CD4-positive, alpha-beta memory T cell (primary cell): Measurements from ENCODE around the gene BMP2K. TPM values are rescaled to one million over a fixed set of nuclear protein-coding genes. Genes with fewer than 3 reads are reported as not detected.

ENCODE experiments used
- CTCF ChIA-PET: fragments of 350-600 bp; sonication (Branson Sonifier 250); formaldehyde crosslinking; loops from one replicate; lab custom pipeline; 2021; ENCODE audit warnings: inconsistent platforms; ENCODE audit not compliant: partially characterized antibody; lab: Charles Lee
- POLR2A ChIA-PET: fragments of 350-600 bp; sonication (Branson Sonifier 250); formaldehyde crosslinking; loops from one replicate; lab custom pipeline; 2021; ENCODE audit not compliant: partially characterized antibody; lab: Charles Lee
- DNase-seq, 5 donors: peaks; one replicate each; pipeline versions ENCODE4 v3.0.0 to v3.0.0-alpha.2; 2020 to 2022; ENCODE audit warnings: mixed read lengths in 1 of 5
- H3K27ac ChIP-seq: one replicate; pipeline ENCODE4 v1.7.0; 2013; ENCODE audit warnings: low read depth, low read length
- H3K27me3 ChIP-seq: 2 replicates; pipeline ENCODE4 v1.7.0; 2013; ENCODE audit warnings: mild to moderate bottlenecking, low read length, moderate library complexity; ENCODE audit not compliant: insufficient read depth
- H3K36me3 ChIP-seq: 2 replicates; pipeline ENCODE4 v1.7.0; 2013; ENCODE audit warnings: mild to moderate bottlenecking, low read length, moderate library complexity; ENCODE audit not compliant: insufficient read depth
- H3K4me1 ChIP-seq: 2 replicates; pipeline ENCODE4 v1.7.0; 2013; ENCODE audit warnings: mild to moderate bottlenecking, low read length, moderate library complexity; ENCODE audit not compliant: insufficient read depth
- H3K4me3 ChIP-seq, 2 donors: one replicate each; pipeline ENCODE4 v1.7.0; 2013; ENCODE audit warnings: low read length in 2 of 2, mild to moderate bottlenecking in 1 of 2
- H3K9me3 ChIP-seq, 2 donors: one replicate each; pipeline ENCODE4 v1.7.0; 2013; ENCODE audit warnings: low read length in 2 of 2, control low read depth in 1 of 2; ENCODE audit not compliant: control insufficient read depth in 1 of 2
- H3K27ac Mint-ChIP-seq, 7 donors: one replicate each; pipeline ENCODE4 v1.8.0; 2020 to 2021; ENCODE audit warnings: mixed read lengths in 7 of 7, mild to moderate bottlenecking in 6 of 7, inconsistent platforms in 3 of 7, moderate library complexity in 3 of 7
- H3K27me3 Mint-ChIP-seq, 2 donors: one replicate each; pipeline ENCODE4 v1.8.0; 2020 to 2021; ENCODE audit warnings: mixed read lengths in 2 of 2
- H3K36me3 Mint-ChIP-seq, 2 donors: one replicate each; pipeline ENCODE4 v1.8.0; 2020 to 2021; ENCODE audit warnings: mixed read lengths in 2 of 2, inconsistent platforms in 1 of 2, mild to moderate bottlenecking in 1 of 2
- H3K4me1 Mint-ChIP-seq, 4 donors: one replicate each; pipeline ENCODE4 v1.8.0; 2020 to 2021; ENCODE audit warnings: mixed read lengths in 4 of 4, mild to moderate bottlenecking in 1 of 4
- H3K4me3 Mint-ChIP-seq, 8 donors: one replicate each; pipeline ENCODE4 v1.8.0; 2020 to 2021; ENCODE audit warnings: mixed read lengths in 8 of 8, mild to moderate bottlenecking in 7 of 8, moderate library complexity in 6 of 8, inconsistent platforms in 3 of 8
- H3K9me3 Mint-ChIP-seq, 8 donors: one replicate each; pipeline ENCODE4 v1.8.0; 2020 to 2021; ENCODE audit warnings: mixed read lengths in 8 of 8, mild to moderate bottlenecking in 5 of 8, inconsistent platforms in 3 of 8, moderate library complexity in 1 of 8
- intact Hi-C: fragments of 100-400 bp; cut with micrococcal nuclease; formaldehyde crosslinking; loops from one replicate; pipeline ENCODE4 v1.15.1; 2023
- polyA plus RNA-seq, 2 donors: library from polyadenylated mRNA; unstranded; fragments of 300-500 nt; fragmentation: Illumina TruSeq; gene quantifications; one replicate each; pipeline ENCODE4 v1.2.3, GENCODE V29; 2021
- total RNA-seq, 2 experiments: library from RNA; stranded (reverse); gene quantifications; one replicate each; pipeline ENCODE4 v1.2.3, GENCODE V29; 2021

The BMP2K gene
- total and polyA plus RNA-seq, 4 experiments from 2014 or later = 1.8 to 9.9 (median 5.8) TPM

DNA sequence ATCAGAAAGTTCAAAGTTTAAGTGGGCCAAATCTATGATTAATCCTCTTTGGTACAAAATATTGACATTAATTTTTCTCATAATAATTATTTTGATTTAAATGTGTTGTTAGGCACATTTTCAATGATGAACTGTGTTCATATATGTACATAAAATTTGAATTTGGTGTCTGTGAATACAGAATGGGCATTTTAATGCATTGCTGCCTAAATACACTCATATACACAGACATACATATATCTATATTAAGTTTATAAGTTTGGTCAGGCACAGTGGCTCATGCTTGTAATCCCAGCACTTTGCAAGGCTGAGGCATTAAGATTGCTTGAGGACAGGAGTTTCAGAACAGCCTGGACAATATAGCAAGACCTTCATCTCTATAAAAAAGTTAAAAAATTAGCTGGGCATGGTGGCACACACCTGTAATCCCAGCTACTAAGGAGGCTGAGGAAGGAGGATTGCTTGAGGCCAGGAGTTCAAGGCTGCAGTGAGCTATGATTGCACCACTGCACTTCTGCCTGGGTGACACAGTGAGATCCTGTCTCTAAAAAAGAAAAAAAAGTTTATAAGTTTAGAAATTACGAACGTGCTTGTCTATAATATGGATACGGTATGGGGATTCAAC is 12.3 kb upstream of the BMP2K start:
- H3K27me3 Mint-ChIP-seq = no peaks in the 10 kb centered on the region
- H3K4me1 Mint-ChIP-seq = no peaks in the 10 kb centered on the region
- no peaks in the 10 kb centered on the region for H3K9me3 Mint-ChIP-seq
- Histone ChIP-seq H3K9me3 (no peaks in the 10 kb centered on the region), H3K36me3 (no peaks in the 10 kb centered on the region), H3K27ac (no peak overlapping the region), H3K27me3 (no peaks in the 10 kb centered on the region), H3K4me3 (no peak overlapping the region), H3K4me1 (no peaks in the 10 kb centered on the region)
- DNase-seq = no peak
- no peak overlapping the region for H3K4me3 Mint-ChIP-seq
- ChIA-PET POLR2A (no interaction called here), CTCF (no interaction called here)
- no peaks in the 10 kb centered on the region for H3K36me3 Mint-ChIP-seq
- intact Hi-C loops = no loop called here
- no peak overlapping the region for H3K27ac Mint-ChIP-seq

DNA sequence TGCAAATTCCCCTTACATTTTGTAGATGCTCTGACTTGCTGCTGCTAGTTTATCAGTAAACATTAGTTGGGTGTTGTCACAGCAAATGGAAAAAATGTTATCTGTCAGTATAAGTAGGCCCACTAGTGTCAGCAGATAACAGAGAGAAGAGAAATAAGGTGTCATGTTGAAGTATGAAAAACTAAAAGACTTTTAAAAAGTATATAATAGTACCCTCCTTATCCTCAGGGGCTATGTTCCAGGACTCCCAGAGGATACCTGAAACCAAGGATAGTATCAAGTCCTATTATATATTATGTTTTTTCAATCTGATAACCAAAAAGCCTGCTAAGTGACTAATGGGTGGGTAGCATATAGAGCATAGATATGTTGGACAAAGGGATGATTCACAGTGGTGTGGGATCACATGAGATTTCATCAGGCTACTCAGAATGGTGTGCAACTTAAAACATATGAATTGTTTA is 11.6 kb upstream of the BMP2K start:
- no peaks in the 10 kb centered on the region for H3K4me1 ChIP-seq
- Mint-ChIP-seq H3K27ac (no peak overlapping the region), H3K4me3 (no peak overlapping the region), H3K36me3 (no peaks in the 10 kb centered on the region), H3K9me3 (no peaks in the 10 kb centered on the region), H3K27me3 (no peaks in the 10 kb centered on the region), H3K4me1 (no peaks in the 10 kb centered on the region)
- H3K9me3 ChIP-seq = no peaks in the 10 kb centered on the region
- H3K27ac ChIP-seq = no peak overlapping the region
- no peaks in the 10 kb centered on the region for H3K27me3 ChIP-seq
- no peaks in the 10 kb centered on the region for H3K36me3 ChIP-seq
- ChIA-PET CTCF (no interaction called here), POLR2A (no interaction called here)
- DNase-seq = no peak
- intact Hi-C loops = no loop called here
- no peak overlapping the region for H3K4me3 ChIP-seq

DNA sequence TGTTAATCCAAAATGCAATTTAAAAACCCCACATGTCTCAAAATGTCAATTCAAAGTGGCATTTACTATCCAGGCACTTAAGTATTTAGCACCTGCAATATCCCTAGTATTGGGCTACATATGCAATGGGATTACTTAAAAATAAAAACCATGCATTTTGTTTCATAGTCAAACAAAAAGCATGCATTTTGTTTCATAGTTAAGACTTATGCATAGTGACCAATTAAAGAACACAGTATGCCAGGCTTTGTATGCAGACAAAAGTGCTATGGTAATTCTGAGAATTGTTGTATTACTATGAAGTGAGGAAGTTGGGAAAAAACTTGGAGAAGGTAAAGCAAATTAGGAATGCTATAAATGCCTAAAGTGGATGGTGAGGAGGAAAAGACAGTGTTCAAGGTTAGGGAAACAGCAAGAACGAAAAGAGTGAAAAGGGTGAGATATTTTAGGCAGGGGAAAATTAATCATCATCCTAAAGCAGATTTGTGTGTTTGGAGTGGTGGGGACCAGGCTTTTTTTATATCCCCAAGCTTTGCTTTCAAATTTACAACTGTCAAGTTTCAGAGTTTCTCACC is 10.6 kb upstream of the BMP2K start:
- no peak overlapping the region for H3K4me3 ChIP-seq
- no peak overlapping the region for H3K4me3 Mint-ChIP-seq
- no peaks in the 10 kb centered on the region for H3K4me1 ChIP-seq
- POLR2A ChIA-PET = no interaction called here
- H3K27me3 ChIP-seq = no peaks in the 10 kb centered on the region
- H3K9me3 ChIP-seq = no peaks in the 10 kb centered on the region
- no peak for DNase-seq
- no peaks in the 10 kb centered on the region for H3K4me1 Mint-ChIP-seq
- H3K27ac Mint-ChIP-seq = no peak overlapping the region
- H3K27ac ChIP-seq = no peak overlapping the region
- no peaks in the 10 kb centered on the region for H3K27me3 Mint-ChIP-seq
- CTCF ChIA-PET = interaction anchor here (1.4 kb wide), 1 partner anchor 98 kb away, joined by 3 read pairs; no protein-coding TSS in a partner anchor
- no peaks in the 10 kb centered on the region for H3K36me3 Mint-ChIP-seq
- intact Hi-C loops = no loop called here
- no peaks in the 10 kb centered on the region for H3K9me3 Mint-ChIP-seq
- no peaks in the 10 kb centered on the region for H3K36me3 ChIP-seq

DNA sequence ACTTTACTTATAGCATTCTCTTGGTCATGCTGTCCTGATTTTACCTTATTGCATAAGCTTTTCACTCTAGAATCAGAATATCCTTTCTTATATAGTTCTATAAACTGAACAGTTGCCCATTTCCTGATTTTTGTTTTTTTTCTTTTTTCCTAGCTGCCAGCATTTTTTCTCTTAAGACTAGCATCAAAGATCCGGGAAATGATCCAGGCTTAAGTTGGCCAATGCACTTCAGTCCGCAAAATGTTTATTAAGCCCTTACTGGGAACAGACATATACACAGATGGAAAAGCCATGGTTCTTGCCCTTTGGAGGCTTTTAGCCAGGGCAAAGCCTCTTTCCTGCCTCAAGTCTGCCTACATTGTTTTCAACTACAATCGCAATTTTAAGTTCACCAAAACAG is 10.1 kb upstream of the BMP2K start:
- no peak overlapping the region for H3K27ac ChIP-seq
- H3K27me3 ChIP-seq = no peaks in the 10 kb centered on the region
- POLR2A ChIA-PET = no interaction called here
- Mint-ChIP-seq H3K27ac (no peak overlapping the region), H3K9me3 (no peaks in the 10 kb centered on the region), H3K4me1 (no peaks in the 10 kb centered on the region), H3K27me3 (no peaks in the 10 kb centered on the region), H3K4me3 (no peak overlapping the region), H3K36me3 (no peaks in the 10 kb centered on the region)
- no peaks in the 10 kb centered on the region for H3K36me3 ChIP-seq
- H3K9me3 ChIP-seq = no peaks in the 10 kb centered on the region
- H3K4me3 ChIP-seq = no peak overlapping the region
- CTCF ChIA-PET = interaction anchor here (1.4 kb wide), 1 partner anchor 98 kb away, joined by 3 read pairs; no protein-coding TSS in a partner anchor
- DNase-seq = no peak
- intact Hi-C loops = no loop called here
- H3K4me1 ChIP-seq = no peaks in the 10 kb centered on the region

DNA sequence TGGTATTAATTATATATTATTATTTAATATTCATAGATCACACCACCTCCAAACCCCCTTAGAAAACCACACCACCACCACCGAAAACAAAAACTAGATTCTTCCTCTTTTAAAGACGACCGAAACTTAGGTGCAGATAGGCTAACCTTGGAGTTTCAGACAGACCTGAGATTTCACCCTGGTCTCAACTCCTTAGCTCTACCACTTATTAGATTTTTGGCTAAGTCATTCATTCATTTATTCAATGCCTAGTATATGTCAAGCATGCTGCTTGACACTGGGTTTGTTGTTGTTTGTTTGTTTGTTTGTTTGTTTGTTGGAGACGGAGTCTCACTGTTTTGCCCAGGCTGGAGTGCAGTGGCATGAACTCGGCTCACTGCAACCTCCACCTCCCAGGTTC is 9.5 kb upstream of the BMP2K start:
- no peaks in the 10 kb centered on the region for H3K27me3 ChIP-seq
- no peak overlapping the region for H3K4me3 ChIP-seq
- H3K27ac ChIP-seq = no peak overlapping the region
- H3K36me3 Mint-ChIP-seq = no peaks in the 10 kb centered on the region
- H3K9me3 Mint-ChIP-seq = no peaks in the 10 kb centered on the region
- H3K4me3 Mint-ChIP-seq = no peak overlapping the region
- H3K36me3 ChIP-seq = no peaks in the 10 kb centered on the region
- no peaks in the 10 kb centered on the region for H3K27me3 Mint-ChIP-seq
- no peak for DNase-seq
- H3K9me3 ChIP-seq = no peaks in the 10 kb centered on the region
- no peak overlapping the region for H3K27ac Mint-ChIP-seq
- no peaks in the 10 kb centered on the region for H3K4me1 Mint-ChIP-seq
- POLR2A ChIA-PET = no interaction called here
- no peaks in the 10 kb centered on the region for H3K4me1 ChIP-seq
- intact Hi-C loops = no loop called here
- CTCF ChIA-PET = interaction anchor here (1.4 kb wide), 1 partner anchor 99 kb away, joined by 3 read pairs; no protein-coding TSS in a partner anchor

DNA sequence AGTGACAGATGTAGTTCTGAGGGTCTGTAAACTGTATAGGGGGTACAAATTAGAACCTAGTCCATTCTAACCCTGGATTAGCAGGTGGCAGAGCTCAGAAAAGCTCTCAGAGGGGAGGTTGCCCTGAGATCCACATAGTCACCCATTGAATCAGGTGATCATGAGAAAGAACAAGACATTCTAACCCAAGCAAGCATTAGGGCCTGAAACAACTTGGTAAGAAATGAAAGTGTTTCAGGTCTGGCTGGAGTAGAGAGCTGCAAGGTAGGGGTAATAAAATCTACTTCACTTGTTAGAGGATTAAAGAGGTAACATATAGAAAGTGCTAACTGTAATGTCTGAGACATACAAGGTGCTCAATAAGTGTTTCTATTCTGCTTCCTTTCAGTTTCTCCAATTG is 8.8 kb upstream of the BMP2K start:
- intact Hi-C loops = no loop called here
- H3K9me3 Mint-ChIP-seq = no peaks in the 10 kb centered on the region
- H3K27ac Mint-ChIP-seq = no peak overlapping the region
- H3K9me3 ChIP-seq = no peaks in the 10 kb centered on the region
- no peaks in the 10 kb centered on the region for H3K4me1 Mint-ChIP-seq
- no peak for DNase-seq
- H3K36me3 ChIP-seq = no peaks in the 10 kb centered on the region
- H3K27me3 Mint-ChIP-seq = no peaks in the 10 kb centered on the region
- H3K27ac ChIP-seq = no peak overlapping the region
- no peaks in the 10 kb centered on the region for H3K4me1 ChIP-seq
- H3K4me3 ChIP-seq = no peak overlapping the region
- no peaks in the 10 kb centered on the region for H3K27me3 ChIP-seq
- no peak overlapping the region for H3K4me3 Mint-ChIP-seq
- ChIA-PET CTCF (no interaction called here), POLR2A (no interaction called here)
- no peaks in the 10 kb centered on the region for H3K36me3 Mint-ChIP-seq

DNA sequence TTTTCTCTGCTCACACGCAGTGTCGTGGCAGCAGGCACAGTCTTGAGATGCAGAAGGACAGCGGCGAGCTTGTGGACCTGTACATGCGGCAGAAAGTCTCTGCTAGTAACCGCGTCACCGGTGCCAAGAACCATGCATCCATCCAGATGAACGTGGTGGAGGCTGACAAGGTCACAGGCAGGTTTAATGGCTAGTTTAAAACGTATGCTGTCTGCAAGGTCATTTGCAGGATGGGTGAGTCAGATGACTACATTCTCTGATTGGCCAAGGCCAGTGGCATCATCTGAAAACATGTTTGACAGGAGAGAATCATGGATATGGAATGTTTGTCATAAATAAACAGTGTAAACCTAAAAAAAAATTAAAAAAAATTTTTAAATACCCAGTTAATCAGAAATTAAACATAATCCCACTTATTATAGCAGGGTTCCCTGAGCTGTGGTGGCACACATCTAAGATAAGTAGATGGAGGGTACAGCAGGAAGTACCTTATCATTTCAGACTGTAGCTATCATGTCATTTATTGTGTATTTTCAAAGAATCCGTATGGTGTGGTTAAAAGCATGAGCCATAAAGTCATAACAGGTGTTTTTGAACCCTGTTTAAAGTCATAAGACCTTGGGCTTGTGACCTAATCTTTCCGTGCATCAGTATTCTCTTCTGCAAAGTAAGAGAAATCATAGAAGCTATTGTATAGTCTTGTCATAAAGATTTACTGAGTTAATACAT is 7.5 kb upstream of the BMP2K start:
- Mint-ChIP-seq H3K27me3 (no peaks in the 10 kb centered on the region), H3K9me3 (no peaks in the 10 kb centered on the region), H3K36me3 (no peaks in the 10 kb centered on the region), H3K27ac (no peak overlapping the region), H3K4me3 (no peak overlapping the region), H3K4me1 (no peaks in the 10 kb centered on the region)
- Histone ChIP-seq H3K36me3 (no peaks in the 10 kb centered on the region), H3K27ac (no peak overlapping the region), H3K4me3 (no peak overlapping the region), H3K27me3 (no peaks in the 10 kb centered on the region), H3K4me1 (no peaks in the 10 kb centered on the region), H3K9me3 (no peaks in the 10 kb centered on the region)
- CTCF ChIA-PET = no interaction called here
- no peak for DNase-seq
- POLR2A ChIA-PET = no interaction called here
- intact Hi-C loops = no loop called here
